ENCODE measurements around the gene USP22. TPM values are rescaled to one million over a fixed set of nuclear protein-coding genes. Genes with fewer than 3 reads are reported as not detected.

Gene USP22
- total and polyA plus RNA-seq, 2 of the 8 experiments (the other 6 are each of a cell fraction or from before 2014, with no cell fraction given), result 221 to 316 TPM

GRCh38 chr17:20952183-20952582 lies 90.6 kb downstream of the USP22 start:
- H3K56ac ChIP-seq (replicated peaks; ENCODE audit: insufficient read length, low read depth, low read length), result no peak overlapping the region
- POLR2A ChIA-PET (ENCODE audit: partially characterized antibody), result interaction anchor here (0.6 kb wide), 1 partner anchor 158 kb away, joined by 3 read pairs; no protein-coding TSS in a partner anchor
- peaks cover 0 to 2% of the 10 kb centered on the region in 2 experiments for H4K20me1 ChIP-seq (replicated peaks in 1 of 2; ENCODE audit: control insufficient read depth in 1 of 2, insufficient read depth in 2 of 2, low read length in 2 of 2)
- peaks cover 0 to 9% (median 2%) of the 10 kb centered on the region in 4 experiments; a peak in 3 of 8 replicates for H3K36me3 ChIP-seq (ENCODE audit: control insufficient read depth in 2 of 4, insufficient read depth in 4 of 4, low read length in 3 of 4)
- WGBS, 2 experiments (ENCODE audit: extremely low coverage in 1 of 2, insufficient coverage in 1 of 2, insufficient read length in 1 of 2, insufficient replicate concordance in 2 of 2, low coverage in 1 of 2, low lambda C conversion rate in 2 of 2, missing lambda C conversion rate in 1 of 2), result 89% methylated on average over 7 of the region's 7 CpGs; no CpG with 5 or more reads in 1 of the 2 experiments
- H3K4me1 ChIP-seq (replicated peaks in 1 of 4; ENCODE audit: control insufficient read depth in 3 of 4, insufficient read depth in 4 of 4, low read length in 3 of 4), result no peaks in the 10 kb centered on the region
- no peaks in the 10 kb centered on the region for H3K27me3 ChIP-seq (replicated peaks in 1 of 4; ENCODE audit: control insufficient read depth in 3 of 4, extremely low read depth in 1 of 4, insufficient read depth in 3 of 4, low read length in 3 of 4)
- no peaks in the 10 kb centered on the region for H3K79me2 ChIP-seq (ENCODE audit: control insufficient read depth in 1 of 2, insufficient read depth in 2 of 2, low read length in 2 of 2)
- no peak overlapping the region for H2AK5ac ChIP-seq (ENCODE audit: low read depth, low read length)
- no peak overlapping the region for H4K8ac ChIP-seq (ENCODE audit: extremely low read depth, insufficient read depth, low read length)
- no peak overlapping the region for H3K23ac ChIP-seq (ENCODE audit: insufficient read length)
- H3K79me1 ChIP-seq (ENCODE audit: low read depth, low read length), result no peaks in the 10 kb centered on the region
- H3K14ac ChIP-seq (ENCODE audit: insufficient read length), result no peak overlapping the region
- H2BK15ac ChIP-seq (ENCODE audit: low read length), result no peak overlapping the region
- no peak overlapping the region for H4K5ac ChIP-seq (ENCODE audit: insufficient read length, low read depth, low read length)
- no peak for TF ChIP-seq GABPA (IDR thresholded peaks at IDR 0.05; ENCODE audit: borderline replicate concordance, insufficient read depth, low read length)
- no peak for DNase-seq (ENCODE audit: low read depth in 1 of 2, low spot score in 2 of 2)
- no peaks in the 10 kb centered on the region for H3K23me2 ChIP-seq (ENCODE audit: low read depth, low read length)
- no peak overlapping the region for H2BK120ac ChIP-seq (replicated peaks; ENCODE audit: low read depth, low read length)
- H3K4me3 ChIP-seq (ENCODE audit: extremely low read depth in 1 of 4, insufficient read depth in 2 of 4, low read depth in 3 of 4, low read length in 4 of 4), result no peak overlapping the region
- no peak for FAIRE-seq
- H2BK12ac ChIP-seq (ENCODE audit: low read depth, low read length), result no peak overlapping the region
- H3K4me2 ChIP-seq (ENCODE audit: insufficient read depth in 1 of 2, low read depth in 2 of 2, low read length in 2 of 2), result no peak overlapping the region
- no peak overlapping the region for H3K27ac ChIP-seq (ENCODE audit: low read depth, low read length)
- no peak overlapping the region for H4K91ac ChIP-seq (replicated peaks; ENCODE audit: insufficient read length, low read length)
- H2BK5ac ChIP-seq (ENCODE audit: low read depth, low read length), result no peak overlapping the region
- H3K9ac ChIP-seq (replicated peaks in 1 of 4; ENCODE audit: extremely low read depth in 1 of 4, low read depth in 3 of 4, low read length in 3 of 4), result no peak overlapping the region
- H3K18ac ChIP-seq (ENCODE audit: extremely low read depth, low read length), result no peak overlapping the region
- no peaks in the 10 kb centered on the region for H3K9me3 ChIP-seq (ENCODE audit: insufficient read depth in 2 of 2, low read depth in 1 of 2, low read length in 1 of 2)
- CTCF ChIA-PET (ENCODE audit: partially characterized antibody), result interaction anchor here (1.0 to 1.8 kb wide), 2 partner anchors 8 to 151 kb away, joined by 3 to 7 read pairs; no protein-coding TSS in a partner anchor
- H3K4ac ChIP-seq (replicated peaks; ENCODE audit: insufficient read length, low read depth, low read length), result no peak overlapping the region
- no peak overlapping the region for H2BK20ac ChIP-seq (ENCODE audit: low read length)
- H2AFZ ChIP-seq (ENCODE audit: low read length), result no peak overlapping the region

Small RNA genes lying within 50 kb of the gene (small RNA-seq; reads per million reads assigned to genes)
- gene AC087393.1 (ENCODE audit: insufficient read depth), result not detected

Other genes starting within 250 kb of the USP22 start
- 11.0 and 12.4 TPM in 2 replicates for gene DHRS7B, start 84.0 kb upstream of the USP22 start, total RNA-seq (2021; fragmentation: NEBNext Ultra II Directional; extraction: Animal tissue kit (Norgen Biotek cat#: 25700))
- 23.0 and 27.9 TPM in 2 replicates for gene DHRS7B, start 84.0 kb upstream of the USP22 start, polyA plus RNA-seq (2011; rRNA removed)
- 33.3 and 34.2 TPM in 2 replicates for gene TMEM11, start 171.2 kb upstream of the USP22 start, total RNA-seq (2021; fragmentation: NEBNext Ultra II Directional; extraction: Animal tissue kit (Norgen Biotek cat#: 25700))
- 90.4 and 133 TPM in 2 replicates for gene TMEM11, start 171.2 kb upstream of the USP22 start, polyA plus RNA-seq (2011; rRNA removed)
- gene NATD1, start 210.4 kb upstream of the USP22 start, total RNA-seq (2021; fragmentation: NEBNext Ultra II Directional; extraction: Animal tissue kit (Norgen Biotek cat#: 25700)), result 7.5 and 8.4 TPM in 2 replicates
- 5.4 and 8.8 TPM in 2 replicates for gene NATD1, start 210.4 kb upstream of the USP22 start, polyA plus RNA-seq (2011; rRNA removed)
- gene MAP2K3, start 241.7 kb upstream of the USP22 start, total RNA-seq (2021; fragmentation: NEBNext Ultra II Directional; extraction: Animal tissue kit (Norgen Biotek cat#: 25700)), result 32.4 and 33.5 TPM in 2 replicates
- gene MAP2K3, start 241.7 kb upstream of the USP22 start, polyA plus RNA-seq (2011; rRNA removed), result 16.9 and 24.3 TPM in 2 replicates

Measured in H1 (cell line).